NCI-H1694 treated with DMSO at 0.1 percent for 48 hours (cell line): ENCODE results near the gene BUB1B.
"Not testable (repeated sequence)": the region's sequence is repeated elsewhere in the genome, so short reads cannot be mapped to it uniquely, and the experiment has no call there.

ENCODE experiments used
- DNase-seq: peaks from one replicate; lab custom pipeline; 2025; lab: John Stamatoyannopoulos, UW

Gene BUB1B

GRCh38 chr15:40160689-40161688, at the start of gene BUB1B:
Gene BUB1B (plus strand): TSS chr15:40161069. CDS start chr15:40161221, 152 bp downstream.
- peak; percentile 87 for DNase-seq

GRCh38 chr15:40111888-40112287, 49.0 kb upstream of the BUB1B start:
- DNase-seq, result no peak

- DNase-seq, result no peak
Measured at GRCh38 chr15:40112789-40113188, 48.1 kb upstream of the BUB1B start.

GRCh38 chr15:40114218-40114617, 46.7 kb upstream of the BUB1B start:
- no peak for DNase-seq

- DNase-seq, result not testable (repeated sequence)
Measured at GRCh38 chr15:40115106-40115505, 45.8 kb upstream of the BUB1B start.

- no peak for DNase-seq
Measured at GRCh38 chr15:40115670-40116093, 45.2 kb upstream of the BUB1B start.

GRCh38 chr15:40118473-40118872, 42.4 kb upstream of the BUB1B start:
- DNase-seq, result no peak

GRCh38 chr15:40121911-40122638, 38.8 kb upstream of the BUB1B start:
- no peak for DNase-seq

- not testable (repeated sequence) for DNase-seq
Measured at GRCh38 chr15:40122989-40123388, 37.9 kb upstream of the BUB1B start.

- DNase-seq, result not testable (repeated sequence)
Measured at GRCh38 chr15:40123863-40124262, 37.0 kb upstream of the BUB1B start.

- DNase-seq, result not testable (repeated sequence)
Measured at GRCh38 chr15:40124333-40124732, 36.5 kb upstream of the BUB1B start.

- DNase-seq, result not testable (repeated sequence)
Measured at GRCh38 chr15:40124807-40125285, 36.0 kb upstream of the BUB1B start.

GRCh38 chr15:40125950-40126349, 34.9 kb upstream of the BUB1B start:
- no peak for DNase-seq

GRCh38 chr15:40128766-40129660, 31.9 kb upstream of the BUB1B start:
- DNase-seq, result no peak

GRCh38 chr15:40130118-40130517, 30.8 kb upstream of the BUB1B start:
- DNase-seq, result no peak

GRCh38 chr15:40130799-40131502, 29.9 kb upstream of the BUB1B start:
- no peak for DNase-seq

GRCh38 chr15:40133544-40133943, 27.3 kb upstream of the BUB1B start:
- DNase-seq, result no peak

- no peak for DNase-seq
Measured at GRCh38 chr15:40134885-40135284, 26.0 kb upstream of the BUB1B start.

GRCh38 chr15:40135846-40136450, 24.9 kb upstream of the BUB1B start:
- not testable (repeated sequence) for DNase-seq

GRCh38 chr15:40136470-40137302, 24.2 kb upstream of the BUB1B start:
- no peak for DNase-seq
